GM19452 (cell line): ENCODE results near the gene OCIAD1.
"Not testable (repeated sequence)": the region's sequence is repeated elsewhere in the genome, so short reads cannot be mapped to it uniquely, and the experiment has no call there.

ENCODE experiments used
- ATAC-seq: cut with Tn5 transposase; IDR thresholded peaks from one replicate; pipeline ENCODE4 v1.9.1; 2021; ENCODE audit not compliant: unreplicated experiment

OCIAD1 gene

GRCh38 chr4:48816297-48816696 lies 14.6 kb upstream of the OCIAD1 start:
- ATAC-seq: not testable (repeated sequence)

- ATAC-seq: no peak
These were observed 13.9 kb upstream of the OCIAD1 start for GRCh38 chr4:48816971-48817370.

DNA sequence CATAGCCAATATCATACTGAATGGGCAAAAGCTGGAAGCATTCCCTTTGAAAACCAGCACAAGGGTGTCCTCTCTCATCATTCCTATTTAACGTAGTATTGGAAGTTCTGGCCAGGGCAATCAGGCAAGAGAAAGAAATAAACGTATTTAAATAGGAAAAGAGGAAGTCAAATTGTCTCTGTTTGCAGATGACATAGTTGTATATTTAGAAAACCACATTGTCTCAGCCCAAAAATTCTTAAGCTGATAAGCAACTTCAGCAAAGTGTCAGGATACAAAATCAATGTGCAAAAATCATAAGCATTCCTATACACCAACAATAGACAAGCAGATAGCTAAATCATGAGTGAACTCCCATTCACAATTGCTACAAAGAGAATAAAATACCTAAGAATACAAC lies 9.5 kb upstream of the OCIAD1 start:
- not testable (repeated sequence) for ATAC-seq

GRCh38 chr4:48827622-48828021 lies 3.3 kb upstream of the OCIAD1 start:
- ATAC-seq: no peak

GRCh38 chr4:48831532-48832030 lies 693 bp downstream of the OCIAD1 start:
- no peak for ATAC-seq

DNA sequence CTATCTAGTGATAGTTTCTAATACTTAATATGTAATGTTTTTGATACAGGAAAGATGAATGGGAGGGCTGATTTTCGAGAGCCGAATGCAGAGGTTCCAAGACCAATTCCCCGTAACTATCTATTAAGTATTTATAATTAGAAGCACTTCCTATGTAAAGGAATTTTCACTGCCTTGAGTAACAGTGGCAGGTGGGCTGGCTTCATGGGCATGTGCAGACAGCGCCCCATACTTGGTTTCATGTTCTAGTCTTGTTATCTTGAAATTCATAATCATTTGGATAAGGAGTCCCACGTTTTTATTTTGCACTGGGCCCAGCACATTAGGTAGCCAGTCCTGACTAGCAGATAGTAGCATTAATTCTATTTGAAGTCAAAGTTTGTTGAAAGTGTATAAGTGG lies 1.7 kb downstream of the OCIAD1 start:
- no peak for ATAC-seq

GRCh38 chr4:48836658-48837057 lies 5.8 kb downstream of the OCIAD1 start:
- ATAC-seq: no peak

- ATAC-seq: no peak
These were observed 10.3 kb downstream of the OCIAD1 start for GRCh38 chr4:48841045-48841827.

- ATAC-seq: no peak
These were observed 14.0 kb downstream of the OCIAD1 start for GRCh38 chr4:48844843-48845242.

- ATAC-seq: not testable (repeated sequence)
These were observed 17.9 kb downstream of the OCIAD1 start for GRCh38 chr4:48848799-48849198.

GRCh38 chr4:48851651-48852050 lies 20.8 kb downstream of the OCIAD1 start:
- no peak for ATAC-seq

DNA sequence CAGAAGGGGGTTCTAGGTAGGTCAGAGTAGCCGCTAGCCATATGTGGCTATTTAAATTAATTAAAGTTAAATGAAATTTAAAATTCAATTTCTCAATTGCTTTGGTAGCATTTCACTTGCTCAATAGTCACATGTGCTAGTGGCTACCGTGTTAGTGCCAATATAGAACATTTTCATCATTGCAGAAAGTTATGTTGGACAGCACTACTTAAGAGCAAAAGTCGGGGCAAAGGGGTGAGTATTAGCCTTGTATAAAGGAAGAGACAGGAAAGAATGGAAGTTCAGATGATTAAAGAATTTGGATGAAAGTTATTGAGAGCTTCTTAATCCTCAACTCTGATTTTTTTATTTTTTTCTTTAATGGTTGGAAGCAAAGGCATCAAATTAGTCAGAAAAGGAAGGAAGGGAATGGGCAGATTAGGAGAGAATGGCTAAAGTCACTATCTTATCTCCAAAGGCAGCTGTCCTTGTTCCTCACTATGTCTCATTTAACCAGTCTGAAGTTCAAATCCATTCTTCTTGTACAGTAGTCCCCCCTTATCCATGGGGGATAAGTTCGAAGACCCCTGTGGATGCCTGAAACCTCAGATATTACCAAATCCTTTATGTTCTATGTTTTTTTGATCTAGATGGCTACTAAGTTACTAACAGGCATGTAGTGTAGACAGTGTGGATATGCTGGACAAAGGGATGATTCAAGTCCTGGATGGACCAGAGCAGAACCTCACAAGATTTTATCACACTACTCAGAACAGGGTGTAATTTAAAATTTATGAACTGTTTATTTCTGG lies 22.9 kb downstream of the OCIAD1 start:
- no peak for ATAC-seq

DNA sequence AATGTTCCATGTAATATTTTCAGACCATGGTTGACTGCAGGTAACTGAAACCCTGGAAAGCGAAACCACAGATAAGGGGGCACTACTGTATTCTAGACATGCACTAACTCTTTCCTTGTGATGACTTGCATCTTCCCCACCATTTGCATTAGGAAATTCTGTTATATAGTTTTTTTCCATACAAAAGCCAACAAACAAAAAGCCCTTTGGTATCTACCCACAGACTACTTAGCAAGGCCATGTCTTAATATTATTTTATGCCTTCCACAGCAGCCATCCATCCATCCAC lies 23.5 kb downstream of the OCIAD1 start:
- ATAC-seq: no peak

DNA sequence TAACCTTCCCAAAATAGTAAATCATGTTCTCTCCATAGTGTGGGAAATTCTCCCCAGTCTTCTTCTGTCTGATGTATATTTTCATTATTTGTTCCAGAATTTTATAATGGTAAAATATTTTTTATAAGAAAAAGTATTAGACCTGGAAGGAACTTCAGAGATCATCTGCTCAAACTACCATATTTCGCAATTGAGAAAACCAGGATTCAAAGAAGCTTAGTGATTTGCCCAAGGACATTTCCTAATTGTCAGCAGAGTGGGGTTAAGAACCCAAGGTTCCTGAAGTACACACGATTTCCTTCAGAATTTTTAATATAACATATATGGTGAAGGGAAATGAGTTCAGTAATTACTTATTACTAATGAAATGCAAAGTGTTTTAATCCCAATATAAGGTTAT lies 24.1 kb downstream of the OCIAD1 start:
- no peak for ATAC-seq

GRCh38 chr4:48858130-48858529 lies 27.2 kb downstream of the OCIAD1 start:
- ATAC-seq: no peak

GRCh38 chr4:48862038-48862437 lies 31.1 kb downstream of the OCIAD1 start:
- ATAC-seq: no peak

GRCh38 chr4:48862661-48863060 lies 31.8 kb downstream of the OCIAD1 start:
- ATAC-seq: no peak

DNA sequence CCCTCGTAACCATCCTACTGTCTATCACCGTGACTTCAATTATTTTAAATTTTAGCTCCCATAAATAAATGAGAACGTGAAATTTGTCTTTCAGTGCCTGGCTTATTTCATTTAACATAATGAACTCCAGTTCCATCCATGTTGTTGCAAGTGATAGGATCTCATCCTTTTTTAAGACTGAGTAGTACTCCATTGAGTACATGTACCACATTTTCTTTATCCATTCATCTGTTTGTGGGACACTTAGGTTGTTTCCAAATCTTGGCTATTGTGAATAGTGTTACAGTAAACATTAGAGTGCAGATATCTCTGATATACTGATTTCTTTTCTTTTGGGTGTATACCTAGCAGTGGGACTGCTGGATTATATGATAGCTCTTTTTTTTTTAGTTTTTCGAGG lies 32.8 kb downstream of the OCIAD1 start:
- no peak for ATAC-seq

DNA sequence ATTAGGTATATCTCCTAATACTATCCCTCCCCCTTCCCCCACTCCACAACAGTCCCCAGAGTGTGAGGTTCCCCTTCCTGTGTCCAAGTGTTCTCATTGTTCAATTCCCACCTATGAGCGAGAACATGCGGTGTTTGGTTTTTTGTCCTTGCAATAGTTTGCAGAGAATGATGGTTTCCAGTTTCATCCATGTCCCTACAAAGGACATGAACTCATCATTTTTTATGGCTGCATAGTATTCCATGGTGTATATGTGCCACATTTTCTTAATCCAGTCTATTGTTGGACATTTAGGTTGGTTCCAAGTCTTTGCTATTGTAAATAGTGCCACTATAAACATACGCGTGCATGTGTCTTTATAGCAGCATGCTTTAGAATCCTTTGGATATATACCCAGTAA lies 33.8 kb downstream of the OCIAD1 start:
- ATAC-seq: not testable (repeated sequence)

GRCh38 chr4:48877827-48878535 lies 47.1 kb downstream of the OCIAD1 start:
- ATAC-seq: no peak

- ATAC-seq: no peak
These were observed 48.9 kb downstream of the OCIAD1 start for GRCh38 chr4:48879561-48880442.
